GM18498 (cell line): Measurements from ENCODE around the gene TRPM1.
"Not testable (repeated sequence)": the region's sequence is repeated elsewhere in the genome, so short reads cannot be mapped to it uniquely, and the experiment has no call there.

Source experiments
- ATAC-seq: cut with Tn5 transposase; IDR thresholded peaks from one replicate; pipeline ENCODE4 v1.9.1; 2021; ENCODE audit warnings: mild to moderate bottlenecking, moderate library complexity; ENCODE audit not compliant: unreplicated experiment

Gene TRPM1

DNA sequence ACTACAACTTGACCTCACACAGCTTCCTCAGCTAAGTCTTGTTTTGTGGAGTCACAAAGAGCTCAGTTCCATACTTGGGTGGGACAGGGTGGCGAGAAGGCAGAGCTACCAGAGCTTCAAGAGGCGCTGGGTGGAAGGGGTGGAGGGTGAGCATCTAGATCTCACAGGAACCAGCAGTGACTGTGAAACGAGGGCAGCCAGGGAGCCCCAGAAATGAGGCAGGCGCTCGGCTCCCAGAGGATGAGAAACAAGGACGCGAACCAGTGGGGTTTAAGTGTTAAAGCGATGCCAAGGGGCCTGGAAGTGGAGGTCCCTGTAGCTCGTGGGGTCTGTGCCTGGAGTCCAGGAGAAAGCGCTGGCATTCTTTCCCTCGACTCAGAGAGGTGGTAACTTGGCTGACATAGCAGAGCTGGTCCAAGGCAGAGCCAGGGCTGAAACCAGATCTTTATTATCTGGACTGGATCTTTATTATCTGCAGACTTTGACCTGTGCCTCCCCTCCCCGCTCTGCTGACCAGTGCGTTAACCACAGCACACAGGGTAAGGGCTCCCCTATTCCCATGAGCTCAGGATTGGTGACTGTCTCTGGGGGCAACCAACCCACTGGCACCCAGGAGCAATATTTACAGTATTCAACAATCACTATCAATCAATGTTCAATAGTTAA, 26.2 kb upstream of the TRPM1 start:
- ATAC-seq: no peak

GRCh38 chr15:31125061-31125460, 23.5 kb upstream of the TRPM1 start:
- no peak for ATAC-seq

DNA sequence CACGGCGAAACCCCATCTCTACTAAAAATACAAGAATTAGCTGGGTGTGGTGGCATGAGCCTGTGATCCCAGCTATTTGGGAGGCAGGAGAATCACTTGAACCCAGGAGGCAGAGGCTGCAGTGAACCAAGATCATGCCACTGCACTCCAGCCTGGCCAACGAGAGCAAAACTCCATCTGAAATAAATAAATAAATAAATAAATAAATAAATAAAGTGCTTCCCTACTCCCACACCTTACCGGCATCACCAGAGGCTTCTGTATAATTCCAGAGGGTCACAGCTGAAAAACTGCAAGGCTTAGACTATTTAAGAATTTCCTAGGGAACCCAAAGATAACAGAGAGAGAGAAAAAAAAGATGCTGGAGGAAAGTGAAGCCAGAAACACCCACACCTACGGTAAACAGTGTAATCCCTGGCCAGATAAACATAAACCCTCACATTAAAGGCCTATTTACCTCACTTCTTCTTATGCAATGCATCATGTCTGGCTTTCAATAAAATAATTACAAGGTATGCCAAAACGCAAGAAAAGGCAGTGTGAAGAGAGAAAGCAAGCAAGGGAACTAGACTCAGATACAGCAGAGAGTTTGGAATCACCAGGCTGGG, 15.0 kb upstream of the TRPM1 start:
- no peak for ATAC-seq

DNA sequence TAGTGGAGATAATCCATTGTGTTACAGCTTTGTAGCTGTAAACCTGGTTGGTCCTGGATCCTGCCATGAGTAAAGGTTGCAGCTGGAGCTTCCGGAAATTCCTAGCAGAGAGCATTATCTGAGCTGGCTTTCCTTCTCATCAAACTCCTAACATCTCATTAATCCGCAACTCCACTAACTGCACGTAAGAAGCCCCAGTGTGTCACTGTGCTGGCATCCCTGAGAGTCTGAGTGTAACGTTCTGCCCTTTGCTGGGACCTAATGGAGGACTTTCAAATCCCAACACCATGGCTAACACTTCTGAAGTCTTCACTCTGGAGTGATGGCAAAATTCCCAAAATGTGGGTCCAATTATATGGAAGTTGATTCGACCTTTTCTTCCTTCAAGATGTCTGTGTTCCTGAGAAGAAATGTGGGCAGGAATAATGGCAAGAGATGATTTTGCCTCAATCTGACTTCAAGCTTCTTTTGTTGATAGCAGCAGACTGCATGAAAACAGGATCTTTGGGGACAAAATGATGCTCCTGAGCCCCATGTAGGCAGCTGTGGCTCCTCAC, 9.6 kb upstream of the TRPM1 start:
- no peak for ATAC-seq

- ATAC-seq: no peak
Observed at GRCh38 chr15:31108836-31109235, 7.3 kb upstream of the TRPM1 start.

- no peak for ATAC-seq
Observed at GRCh38 chr15:31106495-31107300, 5.2 kb upstream of the TRPM1 start.

DNA sequence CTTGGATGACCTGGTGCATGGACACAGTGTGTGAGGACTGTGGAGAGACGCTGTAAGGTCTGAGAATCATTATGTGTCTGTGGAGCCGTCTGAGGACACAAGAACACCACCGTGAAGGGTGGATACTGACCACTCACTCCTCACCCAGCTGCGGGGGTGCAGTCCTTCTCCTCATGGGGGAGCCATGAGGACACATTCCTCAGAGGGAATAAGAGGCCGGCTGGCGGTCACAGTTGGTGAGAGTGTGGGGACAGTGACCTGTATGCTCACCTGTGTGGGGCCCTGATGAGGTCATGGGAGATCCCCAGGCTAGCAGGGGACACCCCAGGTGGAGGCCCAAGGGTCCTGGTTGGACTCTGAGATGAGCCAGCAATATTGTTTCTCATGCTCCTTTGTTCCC, 2.5 kb upstream of the TRPM1 start:
- no peak for ATAC-seq

GRCh38 chr15:31102374-31103342, 1.1 kb upstream of the TRPM1 start:
- ATAC-seq: no peak

DNA sequence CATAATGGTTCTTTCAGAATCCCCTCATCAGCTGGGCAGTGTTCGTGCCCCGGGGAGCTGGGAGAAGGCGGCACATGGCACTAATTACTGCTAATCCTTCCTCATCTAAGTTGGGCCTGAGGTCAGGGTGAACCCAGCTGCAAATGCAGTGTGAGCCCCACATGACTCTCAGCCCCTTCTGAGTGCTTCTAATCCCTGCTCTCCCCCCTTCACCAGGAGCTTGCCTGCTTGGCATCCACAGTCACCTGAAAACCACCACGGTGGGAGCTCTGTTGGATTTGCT, 455 bp upstream of the TRPM1 start:
- ATAC-seq: no peak

GRCh38 chr15:31100738-31101137, 787 bp downstream of the TRPM1 start:
- no peak for ATAC-seq

DNA sequence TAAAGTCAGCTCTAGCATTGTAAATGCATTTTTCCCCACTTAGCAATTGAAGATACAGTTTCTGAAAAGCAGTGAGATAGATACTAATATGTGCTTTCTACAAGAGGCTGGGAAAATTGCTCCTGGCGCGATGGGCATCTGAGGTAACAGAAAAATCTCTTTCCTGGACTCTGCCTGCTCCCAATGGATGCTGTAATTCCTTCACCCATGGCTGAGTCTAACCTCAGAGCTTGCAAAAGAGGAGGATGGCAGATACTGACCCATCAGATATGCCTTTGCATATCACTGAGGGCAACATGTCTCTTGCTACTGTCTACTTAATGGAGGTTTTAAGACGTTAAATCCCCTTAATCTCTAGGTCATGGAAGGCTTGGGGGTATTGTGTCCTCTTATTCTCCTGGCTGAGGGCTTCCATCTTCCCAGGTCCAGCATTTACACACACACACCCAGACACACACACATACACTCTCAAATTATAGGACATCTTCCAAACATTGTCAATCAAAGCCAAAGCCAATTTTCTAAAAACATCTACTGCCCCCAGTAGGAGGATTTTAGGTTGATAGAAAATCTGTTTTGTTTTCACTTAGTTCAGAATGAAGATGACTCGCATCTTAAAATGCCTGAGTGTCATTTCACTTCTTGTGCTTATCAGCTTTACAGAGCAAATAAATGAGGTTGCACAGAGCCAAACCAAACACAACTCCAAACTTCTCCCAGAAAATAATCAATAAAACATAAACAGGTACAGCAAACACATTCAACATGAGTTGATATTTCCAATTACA, 2.4 kb downstream of the TRPM1 start:
- no peak for ATAC-seq

GRCh38 chr15:31098491-31098917, 3.0 kb downstream of the TRPM1 start:
- no peak for ATAC-seq

DNA sequence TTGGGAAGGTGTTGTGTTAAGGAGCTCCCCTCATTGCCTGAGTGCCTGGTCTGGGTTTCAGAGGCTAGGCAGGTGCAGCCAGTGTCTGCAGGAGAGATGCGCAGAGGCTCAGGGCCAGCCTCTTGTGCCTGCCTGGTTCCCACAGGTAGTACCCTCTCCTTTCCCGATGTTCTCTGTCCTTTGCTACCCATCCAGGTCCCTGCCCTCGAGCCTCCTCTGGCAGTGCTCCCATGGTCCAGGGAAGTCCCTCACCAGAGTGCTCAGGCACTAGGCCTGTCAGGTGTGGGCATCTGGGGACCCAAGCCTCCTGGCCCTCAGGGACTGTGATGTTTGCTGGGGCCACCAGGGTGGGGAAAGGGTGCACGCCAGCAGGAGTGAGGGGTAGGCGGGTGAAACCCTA, 5.0 kb downstream of the TRPM1 start:
- ATAC-seq: no peak

DNA sequence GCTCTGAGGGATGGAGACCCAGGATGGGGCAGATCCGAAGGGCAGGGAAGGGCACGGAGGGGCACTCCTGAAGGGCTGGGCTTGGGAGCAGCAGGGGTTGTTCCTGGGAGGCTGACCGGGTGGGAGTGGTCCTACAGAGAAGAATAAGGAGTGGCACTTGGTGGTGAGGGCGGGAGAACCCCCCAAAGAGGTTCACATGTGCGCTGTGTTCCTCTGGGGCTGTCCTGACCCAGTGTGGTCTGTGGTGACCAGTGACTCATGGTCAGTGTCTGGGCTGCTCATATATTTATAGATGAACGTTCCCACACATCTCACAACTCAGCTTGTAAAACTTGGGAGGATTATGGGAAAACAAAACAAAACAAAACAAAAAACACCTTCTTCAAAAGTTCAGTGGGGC, 10.0 kb downstream of the TRPM1 start:
- ATAC-seq: no peak

DNA sequence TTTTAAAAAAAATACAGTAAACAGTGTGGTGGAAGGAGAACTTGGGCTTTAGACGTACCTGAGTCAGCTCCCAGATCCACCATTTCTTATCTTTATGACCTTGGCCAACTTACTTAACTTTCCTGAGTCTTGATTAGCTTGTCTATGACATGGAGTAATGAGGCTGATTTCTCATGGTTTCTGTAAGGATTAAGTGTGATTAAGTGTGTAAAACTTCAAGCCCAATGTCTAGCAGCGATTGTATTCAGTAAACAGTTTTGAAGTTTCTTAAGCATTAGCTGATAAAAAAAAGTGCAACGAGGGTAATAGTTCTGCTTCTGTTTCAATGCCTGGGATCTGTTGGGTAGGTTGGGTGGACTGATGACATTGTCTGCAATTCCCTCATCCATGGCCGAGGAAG, 10.8 kb downstream of the TRPM1 start:
- ATAC-seq: no peak

DNA sequence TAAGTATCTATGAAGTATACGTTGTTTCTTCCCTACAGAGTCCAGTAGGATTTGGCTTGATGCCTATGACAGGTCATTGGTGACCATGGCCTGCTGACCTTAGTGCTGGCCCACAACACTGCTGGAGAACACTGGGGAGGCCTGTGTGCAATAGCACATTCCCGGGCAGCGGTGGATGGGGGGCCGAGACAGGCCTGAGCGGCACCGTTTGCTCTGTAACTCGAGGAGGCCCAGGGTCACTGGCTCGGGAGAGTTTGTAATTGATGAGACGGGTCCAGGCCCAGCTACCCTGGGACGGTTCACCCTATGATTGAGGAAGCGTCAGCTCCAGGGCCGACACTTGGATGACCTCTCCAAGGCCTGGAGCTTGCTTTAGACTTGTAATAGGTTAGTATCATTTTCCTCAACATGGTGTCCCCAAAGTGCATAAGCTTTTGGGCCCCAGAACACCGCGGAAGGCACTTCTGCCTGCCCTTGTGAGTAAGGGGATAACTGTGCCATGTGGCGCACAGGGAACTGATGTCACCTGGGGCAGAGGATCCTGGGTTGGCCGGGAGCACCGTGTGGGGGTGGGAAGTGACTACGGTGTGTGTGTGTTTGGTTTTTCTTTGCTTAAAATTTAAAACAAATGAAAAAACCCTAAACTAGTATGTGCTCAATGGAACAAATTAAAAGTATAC, 12.0 kb downstream of the TRPM1 start:
- no peak for ATAC-seq

- ATAC-seq: no peak
Observed at GRCh38 chr15:31088672-31089367, 12.7 kb downstream of the TRPM1 start.

GRCh38 chr15:31088041-31088440, 13.5 kb downstream of the TRPM1 start:
- not testable (repeated sequence) for ATAC-seq

DNA sequence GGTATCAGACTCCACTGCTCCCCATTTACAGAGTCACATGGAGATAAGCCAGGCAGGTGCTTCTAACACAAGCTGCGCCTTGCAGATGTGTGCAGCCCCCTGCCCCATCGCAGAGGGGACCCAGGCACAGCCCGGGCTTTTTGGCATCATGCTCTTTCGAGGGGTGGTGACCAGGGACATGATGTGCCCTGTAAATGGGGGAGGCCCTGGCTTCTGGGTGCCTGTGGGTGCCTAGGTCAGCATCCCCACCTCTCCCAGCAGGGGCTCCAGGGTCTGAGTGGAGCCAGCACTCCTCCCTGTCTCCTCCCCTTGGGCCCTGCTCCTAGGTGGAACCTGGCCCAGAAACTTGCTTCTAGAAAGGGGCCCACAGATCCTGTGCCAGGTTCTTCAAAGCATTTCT, 15.2 kb downstream of the TRPM1 start:
- no peak for ATAC-seq
